ENCODE data around the gene DDIT3.
"Not testable (repeated sequence)": the region's sequence is repeated elsewhere in the genome, so short reads cannot be mapped to it uniquely, and the experiment has no call there.

- TF ChIP-seq POLR2A, CTCF (IDR thresholded peaks at IDR 0.05): not testable (repeated sequence)
Measured at GRCh38 chr12:57561117-57561516, 40.8 kb upstream of the DDIT3 start.
